ENCODE results near the gene HACD4.

The HACD4 gene

GRCh38 chr9:20962536-20963225, 68.8 kb downstream of the HACD4 start:
- DNase-seq = no peak

- DNase-seq = no peak
These were observed 80.7 kb downstream of the HACD4 start for GRCh38 chr9:20950707-20951106.
